Glutamatergic neuron (in vitro differentiated cells): ENCODE results near the gene CFDP1. TPM values are rescaled to one million over a fixed set of nuclear protein-coding genes. Genes with fewer than 3 reads are reported as not detected.

Source experiments
- DNase-seq: peaks from one replicate; pipeline ENCODE4 v3.0.0; 2022
- H3K27ac Mint-ChIP-seq: one replicate; pipeline ENCODE4 v1.8.0; 2020; ENCODE audit warnings: mild to moderate bottlenecking, mixed read lengths, inconsistent platforms; ENCODE audit not compliant: unreplicated experiment
- H3K27me3 Mint-ChIP-seq: one replicate; pipeline ENCODE4 v1.8.0; 2020; ENCODE audit warnings: mild to moderate bottlenecking, moderate library complexity, mixed read lengths, inconsistent platforms; ENCODE audit not compliant: unreplicated experiment
- H3K36me3 Mint-ChIP-seq: one replicate; pipeline ENCODE4 v1.8.0; 2020; ENCODE audit warnings: mild to moderate bottlenecking, mixed read lengths, inconsistent platforms; ENCODE audit not compliant: unreplicated experiment
- H3K4me1 Mint-ChIP-seq: one replicate; pipeline ENCODE4 v1.8.0; 2020; ENCODE audit warnings: mild to moderate bottlenecking, low read depth, mixed read lengths, inconsistent platforms; ENCODE audit not compliant: unreplicated experiment
- H3K4me3 Mint-ChIP-seq: one replicate; pipeline ENCODE4 v1.8.0; 2020; ENCODE audit warnings: mild to moderate bottlenecking, mixed read lengths, inconsistent platforms; ENCODE audit not compliant: unreplicated experiment
- H3K9me3 Mint-ChIP-seq: one replicate; pipeline ENCODE4 v1.8.0; 2020; ENCODE audit warnings: mild to moderate bottlenecking, moderate library complexity, mixed read lengths, inconsistent platforms; ENCODE audit not compliant: unreplicated experiment
- CTCF ChIP-seq: fragments of 200-600 bp; sonication (generic); IDR thresholded peaks from one replicate; pipeline ENCODE4 v1.5.0; 2021; ENCODE audit not compliant: partially characterized antibody, unreplicated experiment
- total RNA-seq: library from RNA; stranded (reverse); fragmentation: NEBNext Ultra II Directional; extraction: Animal tissue kit (Norgen Biotek cat#: 25700); gene quantifications from one replicate; pipeline ENCODE4 v1.2.1, GENCODE V29; 2021; ENCODE audit not compliant: unreplicated experiment

CFDP1 gene
- total RNA-seq, 1 donor from 2014 or later: 60.1 TPM

- H3K4me3 Mint-ChIP-seq: no peak overlapping the region
- no peaks in the 10 kb centered on the region for H3K36me3 Mint-ChIP-seq
- no peak for TF ChIP-seq CTCF
- peak overlapping the region; percentile 10 for H3K27ac Mint-ChIP-seq
- no peak for DNase-seq
- H3K4me1 Mint-ChIP-seq: no peaks in the 10 kb centered on the region
- no peaks in the 10 kb centered on the region for H3K9me3 Mint-ChIP-seq
- no peaks in the 10 kb centered on the region for H3K27me3 Mint-ChIP-seq
Observed at GRCh38 chr16:75354170-75354569, 79.1 kb downstream of the CFDP1 start.

DNA sequence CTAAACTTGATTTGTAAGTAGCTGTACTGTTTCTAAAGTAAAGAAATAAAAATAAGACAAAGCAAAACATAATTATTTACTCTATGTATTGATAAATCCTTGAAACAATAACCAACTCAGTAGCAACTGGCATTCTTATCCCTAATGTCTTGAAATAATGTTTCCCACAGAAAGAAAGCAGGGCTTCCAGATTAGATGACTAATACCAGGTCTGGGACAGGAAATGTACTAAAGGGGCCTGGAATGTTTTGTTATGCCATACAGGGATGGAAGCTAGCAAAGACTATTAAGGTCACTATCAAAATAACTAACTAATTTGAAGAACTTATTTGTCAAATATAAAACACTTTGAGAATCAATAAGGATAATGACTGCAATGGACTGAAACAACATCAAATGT lies 82.1 kb downstream of the CFDP1 start:
- Mint-ChIP-seq H3K9me3 (peaks cover 8% of the 10 kb centered on the region), H3K27me3 (peaks cover 5% of the 10 kb centered on the region), H3K27ac (no peak overlapping the region), H3K4me1 (peaks cover 4% of the 10 kb centered on the region), H3K36me3 (no peaks in the 10 kb centered on the region), H3K4me3 (no peak overlapping the region)
- no peak for DNase-seq
- no peak for TF ChIP-seq CTCF

GRCh38 chr16:75345711-75346110 lies 87.6 kb downstream of the CFDP1 start:
- Mint-ChIP-seq H3K4me3 (no peak overlapping the region), H3K27ac (no peak overlapping the region), H3K9me3 (peaks cover 11% of the 10 kb centered on the region), H3K27me3 (peaks cover 5% of the 10 kb centered on the region), H3K36me3 (no peaks in the 10 kb centered on the region), H3K4me1 (peaks cover 37% of the 10 kb centered on the region)
- DNase-seq: no peak
- no peak for TF ChIP-seq CTCF

- H3K4me1 Mint-ChIP-seq: peaks cover 46% of the 10 kb centered on the region
- H3K27me3 Mint-ChIP-seq: peaks cover 5% of the 10 kb centered on the region
- no peak overlapping the region for H3K27ac Mint-ChIP-seq
- no peak overlapping the region for H3K4me3 Mint-ChIP-seq
- no peak for TF ChIP-seq CTCF
- DNase-seq: no peak
- no peaks in the 10 kb centered on the region for H3K36me3 Mint-ChIP-seq
- peaks cover 11% of the 10 kb centered on the region for H3K9me3 Mint-ChIP-seq
Observed at GRCh38 chr16:75343941-75344340, 89.4 kb downstream of the CFDP1 start.

DNA sequence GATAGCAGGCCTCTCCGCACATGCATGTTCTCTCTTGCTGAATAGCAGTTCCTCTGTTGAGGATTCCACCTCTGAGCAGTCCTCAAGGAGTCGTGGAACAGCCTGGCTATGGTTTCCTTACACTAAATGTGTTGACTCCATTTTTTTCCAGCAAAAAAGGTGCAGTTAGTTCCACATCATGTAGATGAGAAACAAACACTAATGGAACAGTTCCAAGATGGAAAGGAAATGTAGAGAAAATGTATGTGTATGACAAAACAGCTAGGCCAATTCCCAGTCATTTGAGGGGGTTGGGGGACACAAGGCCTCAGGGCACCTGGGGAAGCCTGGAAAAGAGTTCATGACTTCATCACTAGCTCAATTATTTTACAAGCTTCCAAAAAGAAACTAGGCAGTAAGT lies 90.0 kb downstream of the CFDP1 start:
- TF ChIP-seq CTCF: no peak
- peaks cover 49% of the 10 kb centered on the region for H3K4me1 Mint-ChIP-seq
- no peak overlapping the region for H3K27ac Mint-ChIP-seq
- no peak for DNase-seq
- peaks cover 5% of the 10 kb centered on the region for H3K27me3 Mint-ChIP-seq
- H3K4me3 Mint-ChIP-seq: no peak overlapping the region
- peaks cover 11% of the 10 kb centered on the region for H3K9me3 Mint-ChIP-seq
- no peaks in the 10 kb centered on the region for H3K36me3 Mint-ChIP-seq
